Astrocyte of the spinal cord (primary cell): ENCODE measurements around the gene KDM3B.

ENCODE experiments used
- DNase-seq: peaks from one replicate; pipeline ENCODE4 v3.0.0; 2011; ENCODE audit warnings: low read depth, low spot score
- H3K4me3 ChIP-seq: 2 replicates; pipeline ENCODE4 v1.5.1; 2011; ENCODE audit warnings: low read depth, mild to moderate bottlenecking, low read length, moderate library complexity
- in situ Hi-C: cut with HindIII; loops from 2 replicates; pipeline ENCODE4 v1.10.0; 2017; ENCODE audit warnings: low sequenced_read_pairs
- TF ChIP-seq, protein P1 (sequence below): IDR thresholded peaks from 2 replicates; pipeline ENCODE4 v1.5.1; 2012; ENCODE audit warnings: low read depth, mild to moderate bottlenecking, low read length, inconsistent platforms

Gene KDM3B

DNA sequence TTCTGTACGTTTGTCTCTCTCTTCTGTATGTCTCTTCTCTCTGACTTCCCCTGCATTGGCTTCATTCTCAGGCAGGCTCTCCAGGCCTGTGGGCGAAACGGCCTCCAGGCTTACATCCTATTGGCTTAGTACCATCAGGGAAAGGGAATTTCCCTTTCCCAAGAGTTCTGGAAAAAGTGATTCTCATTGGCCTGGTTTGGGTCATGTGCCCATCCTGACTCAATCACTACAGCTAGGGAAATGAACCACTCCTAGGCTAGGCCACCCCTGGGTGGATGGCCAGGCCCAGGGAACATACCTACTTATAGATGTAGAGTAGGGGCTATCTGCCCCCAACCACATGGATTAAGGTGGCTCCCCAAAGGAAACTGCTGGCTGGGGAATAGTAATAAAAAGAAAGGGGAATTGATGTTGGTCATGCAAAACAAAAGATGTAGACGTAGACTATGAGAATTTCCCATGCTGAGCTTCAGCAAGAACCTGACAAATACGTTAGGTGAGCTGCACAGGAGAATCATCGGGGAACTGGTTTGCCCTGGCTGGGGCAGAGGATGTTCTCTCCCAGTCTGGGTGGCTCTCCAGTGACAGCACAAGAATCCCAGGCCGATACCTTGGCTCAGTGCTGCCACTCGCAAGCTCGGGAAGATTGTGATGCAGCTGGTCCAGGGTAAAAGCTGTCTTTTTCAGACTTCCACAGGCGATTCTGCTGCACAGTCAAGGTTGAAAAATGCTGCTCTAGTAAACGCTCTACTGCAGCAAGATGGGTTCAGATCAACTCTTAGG, 109.0 kb downstream of the KDM3B start:
- DNase-seq: peak; percentile 62
- in situ Hi-C loops: no loop called here
- TF ChIP-seq, protein P1, sequence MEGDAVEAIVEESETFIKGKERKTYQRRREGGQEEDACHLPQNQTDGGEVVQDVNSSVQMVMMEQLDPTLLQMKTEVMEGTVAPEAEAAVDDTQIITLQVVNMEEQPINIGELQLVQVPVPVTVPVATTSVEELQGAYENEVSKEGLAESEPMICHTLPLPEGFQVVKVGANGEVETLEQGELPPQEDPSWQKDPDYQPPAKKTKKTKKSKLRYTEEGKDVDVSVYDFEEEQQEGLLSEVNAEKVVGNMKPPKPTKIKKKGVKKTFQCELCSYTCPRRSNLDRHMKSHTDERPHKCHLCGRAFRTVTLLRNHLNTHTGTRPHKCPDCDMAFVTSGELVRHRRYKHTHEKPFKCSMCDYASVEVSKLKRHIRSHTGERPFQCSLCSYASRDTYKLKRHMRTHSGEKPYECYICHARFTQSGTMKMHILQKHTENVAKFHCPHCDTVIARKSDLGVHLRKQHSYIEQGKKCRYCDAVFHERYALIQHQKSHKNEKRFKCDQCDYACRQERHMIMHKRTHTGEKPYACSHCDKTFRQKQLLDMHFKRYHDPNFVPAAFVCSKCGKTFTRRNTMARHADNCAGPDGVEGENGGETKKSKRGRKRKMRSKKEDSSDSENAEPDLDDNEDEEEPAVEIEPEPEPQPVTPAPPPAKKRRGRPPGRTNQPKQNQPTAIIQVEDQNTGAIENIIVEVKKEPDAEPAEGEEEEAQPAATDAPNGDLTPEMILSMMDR: no peak
- no peak overlapping the region for H3K4me3 ChIP-seq

DNA sequence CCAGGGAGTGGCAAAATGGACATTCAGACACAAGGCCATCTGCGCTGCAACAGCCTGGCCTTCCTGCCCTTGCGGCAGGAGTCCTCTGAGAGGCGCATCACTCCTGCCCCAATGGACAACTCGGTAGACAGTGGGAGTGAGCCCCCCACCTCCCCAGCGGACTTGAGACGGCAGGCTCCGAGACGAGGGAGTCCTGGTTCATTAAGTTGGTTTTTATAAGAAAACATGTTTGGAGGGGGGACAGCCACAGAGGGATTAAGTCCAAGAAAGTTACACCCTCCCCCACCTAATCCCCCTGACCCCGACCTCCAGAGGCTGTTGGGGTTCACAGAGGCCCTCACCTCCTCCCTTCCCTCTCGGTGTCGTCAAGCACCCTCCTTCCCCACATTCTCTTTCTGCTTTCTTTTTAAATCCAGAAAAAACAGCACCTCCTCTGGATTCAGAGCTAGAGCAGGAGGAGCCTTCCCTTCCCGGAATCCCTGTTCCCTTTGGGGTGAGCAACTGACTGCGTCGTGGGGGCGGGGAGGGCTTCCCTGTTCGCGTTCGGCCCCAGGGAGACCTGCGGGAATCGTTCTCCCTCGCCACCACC, 111.0 kb downstream of the KDM3B start:
- TF ChIP-seq, protein P1: peak; percentile 24
- peak overlapping the region; percentile 55 for H3K4me3 ChIP-seq
- no peak for DNase-seq
- in situ Hi-C loops: no loop called here

DNA sequence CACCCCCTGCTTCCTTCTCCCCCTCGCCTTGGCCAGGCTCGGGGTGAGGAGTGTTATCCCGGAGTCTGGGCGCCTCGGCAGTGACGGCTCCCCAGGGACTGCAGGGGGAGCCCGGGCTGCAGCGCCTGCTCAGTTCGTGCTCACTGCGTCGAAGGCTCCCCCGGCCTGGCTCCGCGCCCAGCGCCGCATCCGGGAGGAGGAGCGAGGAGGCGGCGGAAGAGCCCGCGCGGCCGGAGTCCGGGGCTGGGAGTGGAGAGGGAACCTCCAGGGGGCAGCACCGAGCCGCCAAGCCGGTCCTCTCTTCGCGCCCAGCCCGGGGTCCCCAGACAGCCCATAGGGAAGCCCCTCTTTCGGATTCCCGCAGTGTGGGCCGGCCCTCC, 111.5 kb downstream of the KDM3B start:
- H3K4me3 ChIP-seq: peak overlapping the region; percentile 55
- DNase-seq: peak; percentile 96
- TF ChIP-seq, protein P1: peak; percentile 72
- in situ Hi-C loops: no loop called here

DNA sequence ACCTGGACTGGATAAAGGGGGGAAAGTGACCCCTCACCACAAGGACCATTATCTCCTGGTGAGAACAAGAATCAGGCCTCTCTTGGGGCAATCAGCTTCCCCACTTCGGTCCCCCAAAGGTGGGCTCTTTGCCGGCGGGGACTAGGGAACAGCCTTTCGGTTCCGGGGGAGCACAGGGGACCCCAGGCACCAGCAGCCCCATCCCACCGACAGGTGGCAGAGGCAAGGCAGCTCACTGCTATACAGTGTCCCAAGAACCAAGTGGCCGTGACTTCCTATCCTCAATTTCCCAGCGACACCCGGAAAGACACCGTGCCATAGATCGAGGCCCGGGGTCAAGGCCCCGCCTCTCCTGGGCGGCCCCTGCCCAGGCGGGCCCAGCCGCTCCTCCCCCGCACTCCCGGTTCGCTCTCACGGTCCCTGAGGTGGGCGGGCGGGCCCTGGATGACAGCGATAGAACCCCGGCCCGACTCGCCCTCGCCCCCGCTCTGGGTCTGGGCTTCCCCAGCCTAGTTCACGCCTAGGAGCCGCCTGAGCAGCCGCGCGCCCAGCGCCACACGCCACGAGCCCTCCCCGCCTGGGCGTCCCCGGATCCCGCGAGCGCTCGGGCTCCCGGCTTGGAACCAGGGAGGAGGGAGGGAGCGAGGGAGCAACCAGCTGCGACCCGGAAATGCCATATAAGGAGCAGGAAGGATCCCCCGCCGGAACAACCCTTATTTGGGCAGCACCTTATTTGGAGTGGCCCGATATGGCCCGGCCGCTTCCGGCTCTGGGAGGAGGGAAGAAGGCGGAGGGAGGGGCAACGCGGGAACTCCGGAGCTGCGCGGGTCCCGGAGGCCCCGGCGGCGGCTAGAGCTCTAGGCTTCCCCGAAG, 112.1 kb downstream of the KDM3B start:
- in situ Hi-C loops: no loop called here
- TF ChIP-seq, protein P1: no peak

DNA sequence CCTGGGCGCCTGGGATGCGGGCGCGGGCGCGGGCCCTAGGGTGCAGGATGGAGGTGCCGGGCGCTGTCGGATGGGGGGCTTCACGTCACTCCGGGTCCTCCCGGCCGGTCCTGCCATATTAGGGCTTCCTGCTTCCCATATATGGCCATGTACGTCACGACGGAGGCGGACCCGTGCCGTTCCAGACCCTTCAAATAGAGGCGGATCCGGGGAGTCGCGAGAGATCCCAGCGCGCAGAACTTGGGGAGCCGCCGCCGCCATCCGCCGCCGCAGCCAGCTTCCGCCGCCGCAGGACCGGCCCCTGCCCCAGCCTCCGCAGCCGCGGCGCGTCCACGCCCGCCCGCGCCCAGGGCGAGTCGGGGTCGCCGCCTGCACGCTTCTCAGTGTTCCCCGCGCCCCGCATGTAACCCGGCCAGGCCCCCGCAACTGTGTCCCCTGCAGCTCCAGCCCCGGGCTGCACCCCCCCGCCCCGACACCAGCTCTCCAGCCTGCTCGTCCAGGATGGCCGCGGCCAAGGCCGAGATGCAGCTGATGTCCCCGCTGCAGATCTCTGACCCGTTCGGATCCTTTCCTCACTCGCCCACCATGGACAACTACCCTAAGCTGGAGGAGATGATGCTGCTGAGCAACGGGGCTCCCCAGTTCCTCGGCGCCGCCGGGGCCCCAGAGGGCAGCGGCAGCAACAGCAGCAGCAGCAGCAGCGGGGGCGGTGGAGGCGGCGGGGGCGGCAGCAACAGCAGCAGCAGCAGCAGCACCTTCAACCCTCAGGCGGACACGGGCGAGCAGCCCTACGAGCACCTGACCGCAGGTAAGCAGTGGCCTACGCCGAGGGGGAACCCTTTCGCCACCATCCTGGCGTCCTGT, 113.0 kb downstream of the KDM3B start, which contains the start of gene EGR1:
Gene EGR1, plus strand, starts transcription at position 219 of the 864 bp plus-strand sequence. Its CDS starts 283 bp downstream, at position 502.
- DNase-seq: peak; percentile 97
- H3K4me3 ChIP-seq: peak within 1 kb of the TSS; percentile 55
- TF ChIP-seq, protein P1: no peak
- in situ Hi-C loops: no loop called here

More for the DNA sequence above, 112.1 kb downstream of the KDM3B start:
- H3K4me3 ChIP-seq: peak overlapping the region; percentile 55
- DNase-seq: peak; percentile 99
